HUDEP-2 (cell line): ENCODE results near the gene TTC9.

Experiments used
- DNase-seq, 76 experiments: peaks; one replicate each; lab custom pipeline; 2025; ENCODE audit not compliant: unreplicated experiment in 76 of 76; lab: John Stamatoyannopoulos, UW

Gene TTC9

GRCh38 chr14:70643967-70644366, 2.3 kb downstream of the TTC9 start:
- no peak for DNase-seq

GRCh38 chr14:70645892-70646291, 4.2 kb downstream of the TTC9 start:
- DNase-seq = no peak

DNA sequence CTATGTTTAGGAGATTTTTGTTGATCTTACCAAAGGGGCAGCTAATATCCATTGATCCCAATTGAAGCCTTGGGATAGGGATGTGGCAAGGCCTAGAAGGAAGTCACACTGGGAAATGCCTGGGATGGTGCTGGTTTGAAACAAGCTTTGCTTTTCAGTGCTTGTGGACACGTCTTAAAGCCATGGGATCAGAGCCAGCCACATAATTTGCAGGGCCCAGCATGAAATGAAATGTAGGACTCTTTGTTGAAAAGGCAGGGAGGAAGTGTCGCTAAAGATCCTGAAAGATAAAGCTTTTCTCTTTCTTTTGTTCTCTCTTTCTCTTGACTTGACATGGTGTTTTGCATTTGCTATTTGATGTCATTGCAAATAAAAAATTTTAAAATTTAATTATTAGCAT, 5.0 kb downstream of the TTC9 start:
- no peak for DNase-seq

DNA sequence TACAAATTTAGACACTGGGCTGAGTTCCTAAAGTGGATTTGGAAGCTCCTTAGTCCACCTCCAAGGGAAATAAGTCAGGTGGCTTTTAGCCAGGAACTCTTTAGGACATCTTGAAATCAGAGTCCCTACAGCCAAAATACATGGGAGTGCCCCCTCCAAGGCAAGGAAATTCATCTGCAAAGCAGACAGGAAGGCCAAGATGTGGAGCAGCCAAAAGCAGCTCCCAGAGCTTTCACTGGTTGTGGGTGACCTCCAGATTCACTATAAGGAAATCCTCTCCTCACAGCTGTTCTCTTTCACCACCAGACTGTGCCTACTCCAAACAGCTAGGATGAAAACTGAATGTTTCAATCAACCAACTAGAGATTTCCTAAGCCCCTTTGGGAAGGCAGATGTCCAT, 6.6 kb downstream of the TTC9 start:
- DNase-seq = no peak

DNA sequence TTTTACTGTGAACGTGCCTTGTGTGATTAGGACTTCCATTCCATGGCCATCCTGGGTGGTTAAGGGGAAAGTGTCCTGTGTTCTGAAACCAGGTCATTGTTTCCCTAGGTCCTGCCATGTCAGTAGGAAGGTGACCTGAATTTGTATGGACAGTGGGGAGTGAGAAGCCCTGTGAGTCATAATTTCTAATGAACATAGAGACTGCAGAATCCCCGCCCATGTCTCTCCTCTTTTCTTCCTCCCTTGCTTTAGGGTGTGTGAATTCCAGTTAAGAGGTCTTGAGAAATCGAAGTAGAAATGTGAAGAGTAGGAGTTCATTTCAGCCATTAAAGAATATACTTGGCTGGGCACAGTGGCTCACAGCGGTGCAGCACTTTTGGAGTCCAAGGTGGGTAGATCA, 8.1 kb downstream of the TTC9 start:
- no peak for DNase-seq

DNA sequence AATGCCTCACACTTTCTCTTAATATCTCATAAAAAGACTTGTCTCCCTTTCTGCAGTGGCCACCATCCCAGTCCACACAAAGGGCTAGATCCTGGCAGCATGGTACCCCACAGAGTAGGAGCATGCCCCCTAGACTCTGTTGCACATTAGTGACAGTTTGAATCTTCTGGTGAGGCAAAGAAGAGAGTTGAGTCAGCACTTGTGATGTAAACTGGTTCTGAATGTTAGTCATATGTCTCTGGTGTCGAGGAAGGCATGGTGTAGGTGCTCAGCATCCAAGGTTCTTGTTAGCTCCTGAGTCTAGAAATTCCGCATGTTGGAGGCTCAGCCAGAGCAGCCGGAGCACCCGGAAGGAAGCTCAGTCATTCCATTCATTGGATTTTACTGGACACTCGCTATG, 9.8 kb downstream of the TTC9 start:
- DNase-seq = no peak

DNA sequence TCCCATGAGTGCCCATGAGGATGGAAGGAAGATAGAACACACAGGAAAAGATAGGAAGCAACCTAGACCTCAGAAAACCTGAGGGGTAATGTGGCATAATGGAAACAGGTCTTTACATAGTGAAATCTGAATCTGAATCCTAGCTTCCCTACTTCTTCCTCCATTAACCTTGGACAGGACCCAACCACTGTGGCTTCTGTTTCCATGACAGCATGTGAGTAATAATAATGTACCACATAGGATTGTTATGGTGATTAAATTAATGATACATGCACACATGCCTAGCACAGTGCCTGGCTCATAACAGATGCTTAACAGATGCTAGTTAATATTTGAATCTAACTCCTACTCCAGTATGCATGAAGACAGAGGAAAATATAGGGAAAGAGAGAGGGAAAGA, 11.2 kb downstream of the TTC9 start:
- no peak for DNase-seq

DNA sequence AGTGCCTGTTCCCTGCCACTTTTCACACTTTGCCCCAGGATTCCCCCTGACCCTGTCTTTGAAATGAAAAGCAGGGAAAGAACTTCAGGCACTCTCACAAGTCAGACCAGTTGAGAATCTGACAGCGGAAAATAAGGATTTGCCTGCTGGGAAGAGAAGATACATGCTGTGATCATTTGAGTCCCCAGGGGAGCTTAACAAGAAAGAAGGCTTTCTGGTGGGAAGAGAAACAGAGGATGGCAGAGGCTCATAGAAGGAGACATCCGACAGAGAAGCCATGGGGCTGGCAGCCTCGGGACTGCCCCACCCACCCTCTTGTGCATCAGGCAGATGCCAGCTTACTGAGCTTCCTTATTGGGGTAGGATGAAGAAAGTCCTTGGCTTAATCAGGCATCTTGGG, 11.9 kb downstream of the TTC9 start:
- no peak for DNase-seq

DNA sequence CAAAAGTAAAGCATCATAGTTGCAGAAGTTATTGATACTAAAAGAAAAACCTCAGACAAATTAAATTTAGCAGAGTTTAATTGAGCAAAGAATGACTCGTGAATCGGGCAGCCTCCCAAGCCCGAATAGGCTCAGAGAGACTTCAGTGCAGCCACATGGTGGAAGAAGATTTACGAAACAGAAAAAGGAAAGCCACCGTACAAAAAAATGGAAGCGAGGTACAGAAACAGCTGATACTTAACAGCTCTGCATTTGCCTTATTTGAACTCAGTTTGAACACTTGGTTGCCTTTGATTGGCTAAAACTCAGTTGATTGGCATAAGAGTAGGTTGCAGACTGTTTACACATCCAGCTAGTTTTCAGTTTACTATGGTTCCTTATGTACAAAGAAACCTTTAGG, 12.9 kb downstream of the TTC9 start:
- no peak for DNase-seq

DNA sequence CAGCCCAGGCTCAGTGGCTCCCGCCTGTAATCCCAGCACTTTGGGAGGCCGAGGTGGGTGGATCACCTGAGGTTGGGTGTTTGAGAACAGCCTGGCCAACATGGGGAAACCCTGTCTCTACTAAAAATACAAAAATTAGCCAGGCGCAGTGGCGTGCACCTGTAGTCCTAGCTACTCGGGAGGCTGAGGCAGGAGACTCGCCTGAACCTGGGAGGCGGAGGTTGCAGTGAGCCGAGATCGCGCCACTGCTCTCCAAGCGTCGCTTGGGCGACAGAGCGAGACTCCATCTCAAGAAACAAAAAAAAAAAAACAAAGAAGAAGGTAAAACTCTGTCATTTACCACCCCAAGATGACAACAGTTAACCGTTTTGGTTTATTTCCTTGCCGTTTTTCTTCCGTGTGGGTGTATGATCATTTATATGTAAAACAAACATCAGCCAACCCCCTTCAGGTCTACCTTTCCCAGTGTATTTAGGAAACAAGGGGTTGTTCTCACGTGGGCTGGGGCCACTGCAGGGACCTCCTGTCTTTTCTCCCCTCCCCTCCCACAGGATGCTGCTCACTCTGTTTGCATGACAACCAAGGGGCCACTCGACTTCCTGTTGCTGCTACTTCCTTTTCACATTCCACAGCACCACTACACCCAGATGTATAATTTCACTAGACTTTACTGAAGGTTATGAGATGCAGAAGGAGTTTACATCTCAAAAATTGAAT, 13.6 kb downstream of the TTC9 start:
- DNase-seq = no peak

DNA sequence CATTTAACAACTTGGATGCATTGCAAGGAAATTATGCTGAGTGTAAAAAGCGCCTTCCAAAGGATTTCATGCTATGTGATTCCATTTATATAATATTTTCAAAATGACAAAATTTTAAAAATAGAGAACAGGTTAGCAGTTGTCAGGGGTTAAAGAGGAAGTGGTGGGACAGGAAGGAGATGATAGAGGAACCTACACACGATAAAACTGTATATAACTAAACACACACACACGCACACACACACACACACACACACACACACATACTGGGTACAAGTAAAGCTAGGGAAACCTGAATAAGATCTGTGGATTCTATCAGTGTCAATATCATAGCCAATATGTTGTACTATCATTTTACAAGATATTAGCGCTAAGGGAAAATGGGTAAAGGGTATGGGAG, 17.2 kb downstream of the TTC9 start:
- no peak for DNase-seq

DNA sequence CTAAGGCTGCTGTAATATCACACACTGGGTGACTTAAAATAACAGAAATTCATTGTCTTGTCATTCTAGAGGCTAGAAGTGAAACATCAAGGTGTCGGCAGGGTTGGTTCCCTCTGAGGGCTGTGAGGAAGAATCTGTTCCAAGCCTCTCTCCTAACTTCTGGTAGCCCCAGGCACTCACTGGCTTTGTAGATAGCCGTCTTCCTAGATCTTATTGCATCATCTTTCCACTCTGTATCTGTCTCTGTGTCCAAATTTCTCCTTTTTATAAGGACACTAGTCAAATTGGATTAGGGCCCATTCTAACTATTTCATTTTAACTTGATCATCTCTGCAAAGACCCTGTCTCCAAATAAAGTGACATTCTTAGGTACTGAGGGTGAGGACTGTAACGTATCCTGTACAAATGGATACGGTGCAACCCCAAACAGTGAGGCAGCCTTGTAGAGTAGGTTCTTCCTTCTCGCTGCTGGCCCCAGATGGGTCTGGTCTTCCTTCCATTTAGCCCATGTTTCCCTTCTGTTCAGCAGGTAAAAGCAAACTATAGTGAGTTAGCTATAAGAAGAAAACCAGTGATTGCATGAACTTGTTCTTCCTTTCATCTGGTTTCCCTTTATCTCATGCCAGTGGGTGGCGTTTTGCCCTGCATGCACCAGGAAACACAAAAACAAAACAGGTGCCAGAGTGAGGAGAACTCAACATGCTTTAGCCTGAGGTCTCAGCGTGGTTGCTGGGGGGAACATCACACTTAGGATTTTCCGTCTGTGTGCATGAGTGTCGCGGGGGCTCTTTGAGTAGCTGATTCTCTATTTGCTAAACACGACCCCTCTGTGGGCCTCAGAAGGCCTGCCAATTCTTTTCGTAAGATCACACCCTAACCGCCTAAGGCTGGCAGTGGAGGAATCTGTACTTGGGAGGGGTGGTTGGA, 19.5 kb downstream of the TTC9 start:
- no peak for DNase-seq

GRCh38 chr14:70662080-70662479, 20.4 kb downstream of the TTC9 start:
- DNase-seq = no peak

GRCh38 chr14:70662816-70663215, 21.1 kb downstream of the TTC9 start:
- no peak for DNase-seq

GRCh38 chr14:70663707-70664179, 22.0 kb downstream of the TTC9 start:
- DNase-seq = no peak

DNA sequence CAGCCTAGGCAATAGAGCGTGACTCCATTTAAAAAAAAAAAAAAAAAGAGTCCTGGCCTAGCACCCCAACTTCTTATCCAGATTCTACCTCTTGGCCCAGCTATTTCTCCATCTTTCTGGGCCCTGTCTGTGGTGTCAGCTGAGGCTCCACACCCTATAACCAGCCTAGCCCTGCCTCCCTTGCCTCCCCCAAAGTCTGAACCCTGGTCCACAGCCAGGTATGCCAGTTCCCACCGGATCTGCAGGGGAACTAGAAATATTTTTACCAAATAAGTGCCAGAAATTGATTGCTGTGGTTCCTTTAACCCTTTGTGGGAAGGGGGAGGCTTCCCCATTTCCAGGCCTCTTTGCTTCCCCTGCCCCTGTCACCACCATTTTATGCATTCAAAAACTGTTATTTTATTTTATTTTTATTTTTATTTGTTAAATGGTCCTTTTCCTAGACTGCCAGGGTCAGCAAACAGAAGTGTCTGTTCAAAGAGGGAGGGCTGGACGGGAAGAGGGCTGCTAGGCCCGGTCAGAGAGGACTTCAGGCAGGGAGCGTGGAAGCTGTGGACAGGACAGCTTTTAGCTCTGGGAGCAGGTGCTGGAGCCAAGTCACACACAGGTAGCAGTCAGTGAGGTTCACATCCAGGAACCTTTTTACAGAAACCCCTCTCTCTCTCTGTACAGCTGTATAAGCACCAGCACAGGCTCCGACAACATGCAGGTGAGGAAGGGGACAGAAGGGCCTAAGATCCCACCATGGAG, 23.2 kb downstream of the TTC9 start:
- no peak for DNase-seq

GRCh38 chr14:70665448-70666360, 24.0 kb downstream of the TTC9 start:
- no peak for DNase-seq

DNA sequence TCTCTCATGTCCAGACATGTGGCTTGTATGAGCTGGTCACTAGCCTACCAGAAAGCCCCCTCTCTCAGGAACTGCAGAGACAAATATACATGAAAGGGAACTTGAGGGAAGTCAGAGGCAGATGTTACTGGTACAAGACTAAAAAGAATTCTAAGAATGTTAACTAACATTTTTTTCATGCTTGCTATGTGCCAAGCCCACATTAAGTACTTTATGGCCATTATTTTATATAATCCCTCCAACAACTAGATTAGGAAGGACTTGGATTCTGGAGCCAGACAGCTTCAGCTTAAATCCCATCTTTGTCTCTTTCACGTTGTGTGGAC, 24.6 kb downstream of the TTC9 start:
- DNase-seq = no peak

DNA sequence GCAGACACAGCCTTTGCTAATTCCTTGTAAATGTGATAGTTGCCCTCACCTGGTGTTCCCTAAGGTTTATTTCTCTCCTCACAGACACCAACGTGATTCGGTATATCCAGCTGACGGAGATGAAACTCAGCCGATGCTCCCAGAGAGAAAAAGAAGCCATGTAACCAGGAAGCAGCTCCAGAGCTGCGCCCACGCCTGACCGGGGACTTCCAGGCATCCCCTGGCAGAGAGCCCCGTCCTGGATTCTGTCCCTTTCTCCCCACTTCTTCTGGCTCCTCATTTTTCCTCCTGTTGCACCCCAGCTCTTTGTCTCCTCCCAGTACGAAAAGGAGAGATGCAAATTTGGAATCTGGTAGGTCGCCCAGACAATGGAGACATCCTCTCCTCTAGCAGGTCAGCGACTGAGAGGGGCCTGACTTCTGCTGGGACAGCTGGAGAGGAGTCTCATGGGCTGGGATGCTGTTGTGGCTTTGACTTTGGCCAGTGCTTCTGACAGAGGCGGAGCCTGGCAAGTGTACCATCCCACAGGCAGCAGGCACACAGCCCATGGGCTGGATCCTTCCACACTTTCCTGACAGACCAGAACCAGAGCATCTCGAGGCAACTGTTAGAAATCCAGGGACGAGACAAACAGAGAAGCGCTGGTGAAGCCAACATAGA, 29.4 kb downstream of the TTC9 start:
- DNase-seq = no peak
